ENCODE results near the gene FAM229B. TPM values are rescaled to one million over a fixed set of nuclear protein-coding genes. Genes with fewer than 3 reads are reported as not detected.

FAM229B gene
- total RNA-seq, 1 experiment from 2014 or later = 1.9 TPM

- TF ChIP-seq CTCF (IDR thresholded peaks at IDR 0.05; ENCODE audit: insufficient read depth in 1 of 2, low read depth in 1 of 2, low read length in 1 of 2, severe bottlenecking in 1 of 2, unreplicated experiment in 1 of 2) = no peak
- intact Hi-C loops (cut with micrococcal nuclease; ENCODE audit: unreplicated experiment) = no loop called here
- Mint-ChIP-seq H3K27me3 (ENCODE audit: insufficient read depth, unreplicated experiment) (peaks cover 17% of the 10 kb centered on the region), H3K4me1 (ENCODE audit: low read depth, unreplicated experiment) (no peaks in the 10 kb centered on the region), H3K27ac (ENCODE audit: unreplicated experiment) (no peak overlapping the region), H3K36me3 (ENCODE audit: insufficient read depth, unreplicated experiment) (no peaks in the 10 kb centered on the region), H3K9me3 (ENCODE audit: unreplicated experiment) (no peaks in the 10 kb centered on the region), H3K4me3 (ENCODE audit: unreplicated experiment) (no peak overlapping the region)
- no peaks in the 10 kb centered on the region for H3K36me3 ChIP-seq (ENCODE audit: control insufficient read depth, insufficient read depth, low read length)
- no peak overlapping the region for H3K4me3 ChIP-seq (ENCODE audit: low read depth, low read length)
- ChIA-PET POLR2A (no interaction called here), CTCF (no interaction called here)
- BruUV-seq (replicated peaks) = no TSS peak
- no peaks in the 10 kb centered on the region for H3K9me3 ChIP-seq
- no peaks in the 10 kb centered on the region for H3K27me3 ChIP-seq (replicated peaks; ENCODE audit: control insufficient read depth, insufficient read depth, low read length)
- DNase-seq = no peak
- H3K4me1 ChIP-seq = no peaks in the 10 kb centered on the region
These were observed 26.5 kb downstream of the FAM229B start for GRCh38 chr6:112113918-112114317.

- Histone ChIP-seq H3K36me3 (ENCODE audit: control insufficient read depth, insufficient read depth, low read length) (no peaks in the 10 kb centered on the region), H3K9me3 (no peaks in the 10 kb centered on the region), H3K4me1 (no peaks in the 10 kb centered on the region), H3K27me3 (replicated peaks; ENCODE audit: control insufficient read depth, insufficient read depth, low read length) (no peaks in the 10 kb centered on the region), H3K4me3 (ENCODE audit: low read depth, low read length) (no peak overlapping the region)
- no TSS peak for BruUV-seq (replicated peaks)
- ChIA-PET CTCF (no interaction called here), POLR2A (no interaction called here)
- no peak overlapping the region for H3K27ac Mint-ChIP-seq (ENCODE audit: unreplicated experiment)
- TF ChIP-seq CTCF (IDR thresholded peaks at IDR 0.05; ENCODE audit: insufficient read depth in 1 of 2, low read depth in 1 of 2, low read length in 1 of 2, severe bottlenecking in 1 of 2, unreplicated experiment in 1 of 2) = no peak
- DNase-seq = no peak
- H3K36me3 Mint-ChIP-seq (ENCODE audit: insufficient read depth, unreplicated experiment) = no peaks in the 10 kb centered on the region
- H3K9me3 Mint-ChIP-seq (ENCODE audit: unreplicated experiment) = no peaks in the 10 kb centered on the region
- intact Hi-C loops (cut with micrococcal nuclease; ENCODE audit: unreplicated experiment) = no loop called here
- H3K4me3 Mint-ChIP-seq (ENCODE audit: unreplicated experiment) = no peak overlapping the region
- H3K4me1 Mint-ChIP-seq (ENCODE audit: low read depth, unreplicated experiment) = no peaks in the 10 kb centered on the region
- H3K27me3 Mint-ChIP-seq (ENCODE audit: insufficient read depth, unreplicated experiment) = peaks cover 15% of the 10 kb centered on the region
These were observed 27.3 kb downstream of the FAM229B start for GRCh38 chr6:112114577-112115223.

GRCh38 chr6:112116221-112116620 lies 28.8 kb downstream of the FAM229B start:
- no peaks in the 10 kb centered on the region for H3K36me3 Mint-ChIP-seq (ENCODE audit: insufficient read depth, unreplicated experiment)
- H3K9me3 Mint-ChIP-seq (ENCODE audit: unreplicated experiment) = no peaks in the 10 kb centered on the region
- no peaks in the 10 kb centered on the region for H3K4me1 ChIP-seq
- no peaks in the 10 kb centered on the region for H3K9me3 ChIP-seq
- TF ChIP-seq CTCF (IDR thresholded peaks at IDR 0.05; ENCODE audit: insufficient read depth in 1 of 2, low read depth in 1 of 2, low read length in 1 of 2, severe bottlenecking in 1 of 2, unreplicated experiment in 1 of 2) = peak in 1 of 2 experiments; percentile 9
- no peaks in the 10 kb centered on the region for H3K4me1 Mint-ChIP-seq (ENCODE audit: low read depth, unreplicated experiment)
- H3K27me3 Mint-ChIP-seq (ENCODE audit: insufficient read depth, unreplicated experiment) = peaks cover 12% of the 10 kb centered on the region
- no peaks in the 10 kb centered on the region for H3K36me3 ChIP-seq (ENCODE audit: control insufficient read depth, insufficient read depth, low read length)
- no peak overlapping the region for H3K4me3 Mint-ChIP-seq (ENCODE audit: unreplicated experiment)
- intact Hi-C loops (cut with micrococcal nuclease; ENCODE audit: unreplicated experiment) = no loop called here
- no peaks in the 10 kb centered on the region for H3K27me3 ChIP-seq (replicated peaks; ENCODE audit: control insufficient read depth, insufficient read depth, low read length)
- peak in 1 of 2 experiments; percentile 3 for DNase-seq
- no peak overlapping the region for H3K27ac Mint-ChIP-seq (ENCODE audit: unreplicated experiment)
- no TSS peak for BruUV-seq (replicated peaks)
- POLR2A ChIA-PET = interaction anchor here (0.8 kb wide), 1 partner anchor 29 kb away, joined by 6 read pairs; the partner anchor contains the start of genes FAM229B and TUBE1
- CTCF ChIA-PET = no interaction called here
- no peak overlapping the region for H3K4me3 ChIP-seq (ENCODE audit: low read depth, low read length)
